Measurements from ENCODE around the gene GABRA1.

GABRA1 gene

DNA sequence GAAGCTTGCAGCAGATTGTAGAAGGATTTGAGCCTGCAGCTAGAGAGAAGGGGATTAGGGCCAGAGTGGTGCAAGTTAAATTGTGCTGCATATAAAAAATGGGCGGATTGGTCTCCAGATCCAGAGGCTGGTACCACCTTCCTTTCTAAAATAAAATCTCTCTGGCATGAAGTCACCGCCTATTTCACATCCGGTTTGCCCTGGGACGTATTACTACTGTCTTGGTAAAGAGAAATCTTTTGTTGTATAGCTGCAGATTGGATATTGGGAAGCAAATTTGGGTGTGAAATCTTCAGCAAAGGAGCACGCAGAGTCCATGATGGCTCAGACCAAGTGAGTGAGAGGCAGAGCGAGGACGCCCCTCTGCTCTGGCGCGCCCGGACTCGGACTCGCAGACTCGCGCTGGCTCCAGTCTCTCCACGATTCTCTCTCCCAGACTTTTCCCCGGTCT, at the start of gene GABRA1:
GABRA1 (plus strand) TSS at position 180 of the 451 bp plus-strand sequence. CDS start 2,691 bp downstream, outside the sequence.
- in situ Hi-C loops (cut with MboI; ENCODE audit: low sequenced_read_pairs) = no loop called here

DNA sequence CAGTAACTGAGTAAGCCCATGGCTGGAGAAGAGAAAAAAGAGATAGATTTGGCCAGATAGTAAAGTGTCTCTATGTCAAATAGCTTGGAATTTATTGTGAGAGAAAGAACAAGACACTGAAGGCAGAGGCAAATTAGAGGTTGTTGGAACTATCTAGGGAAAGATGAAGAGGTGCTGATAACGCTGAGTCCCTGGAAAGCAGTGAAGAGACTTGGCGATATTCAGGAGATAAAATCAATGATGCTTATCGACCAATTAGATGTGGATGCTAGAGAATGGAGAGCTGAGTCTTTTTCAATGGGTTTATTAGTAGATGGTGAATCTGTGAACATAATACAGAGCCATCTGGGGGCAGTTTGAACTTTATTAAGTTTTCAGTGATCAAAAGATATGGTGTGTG, 48.6 kb upstream of the GABRA1 start:
- in situ Hi-C loops (cut with MboI; ENCODE audit: low sequenced_read_pairs) = no loop called here

- in situ Hi-C loops (cut with MboI; ENCODE audit: low sequenced_read_pairs) = no loop called here
Measured at GRCh38 chr5:161804263-161804662, 43.7 kb upstream of the GABRA1 start.

- in situ Hi-C loops (cut with MboI; ENCODE audit: low sequenced_read_pairs) = no loop called here
Measured at GRCh38 chr5:161846746-161847145, 1.2 kb upstream of the GABRA1 start.

DNA sequence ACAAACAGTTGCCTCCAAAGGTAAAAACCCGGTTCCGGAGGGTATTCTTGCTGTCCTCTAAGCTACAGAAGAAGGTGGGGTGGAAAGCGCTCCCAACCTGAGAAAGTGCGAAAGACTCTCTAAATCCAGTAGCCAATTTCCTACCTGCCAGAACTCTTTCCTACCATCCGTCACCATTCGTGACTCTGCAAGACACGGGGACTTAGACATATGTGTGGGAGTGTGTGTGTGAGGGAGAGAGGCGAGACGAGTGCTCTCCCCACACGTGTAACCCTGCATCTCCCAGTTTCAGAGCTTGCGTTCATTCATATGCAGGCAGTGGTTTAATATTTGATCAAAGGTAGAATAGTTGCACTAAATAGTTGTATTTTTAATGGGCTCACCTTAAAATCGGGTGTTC, 473 bp upstream of the GABRA1 start:
- in situ Hi-C loops (cut with MboI; ENCODE audit: low sequenced_read_pairs) = no loop called here

DNA sequence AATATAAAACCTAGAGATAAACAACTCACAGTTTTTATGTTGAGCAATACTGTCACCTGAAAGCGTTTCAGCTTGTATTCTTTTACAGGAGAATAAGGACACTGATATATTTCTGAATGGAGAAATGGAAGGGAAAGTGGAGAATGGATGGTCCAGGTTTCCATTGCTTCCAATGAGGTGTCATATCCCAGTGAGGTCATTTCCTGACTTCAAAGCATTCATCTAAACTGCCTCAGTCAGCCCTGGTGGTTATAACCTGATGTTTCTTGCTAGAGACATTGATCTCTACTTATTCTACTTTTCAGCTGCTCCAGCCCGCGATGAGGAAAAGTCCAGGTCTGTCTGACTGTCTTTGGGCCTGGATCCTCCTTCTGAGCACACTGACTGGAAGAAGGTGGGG, 2.6 kb downstream of the GABRA1 start:
- in situ Hi-C loops (cut with MboI; ENCODE audit: low sequenced_read_pairs) = no loop called here

- in situ Hi-C loops (cut with MboI; ENCODE audit: low sequenced_read_pairs) = no loop called here
Measured at GRCh38 chr5:161851691-161852299, 3.9 kb downstream of the GABRA1 start.

- in situ Hi-C loops (cut with MboI; ENCODE audit: low sequenced_read_pairs) = no loop called here
Measured at GRCh38 chr5:161857358-161857757, 9.4 kb downstream of the GABRA1 start.

DNA sequence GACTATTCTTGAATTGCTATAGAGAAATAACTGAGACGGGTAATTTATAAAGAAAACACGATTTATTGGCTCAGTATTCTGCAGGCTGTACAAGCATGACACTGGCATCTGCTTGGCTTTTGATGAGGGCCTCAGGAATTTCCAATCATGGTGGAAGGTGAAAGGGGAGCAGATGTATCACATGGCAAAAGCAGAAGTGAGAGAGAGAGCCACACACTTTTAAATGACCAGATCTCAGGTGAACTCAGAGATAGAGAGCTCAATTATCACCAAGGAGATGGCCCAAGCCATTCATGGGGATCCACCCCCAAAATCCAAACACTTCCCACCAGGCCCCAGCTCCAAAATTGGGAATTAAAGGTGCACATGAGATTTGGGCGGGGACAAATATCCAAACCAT, 15.3 kb downstream of the GABRA1 start:
- in situ Hi-C loops (cut with MboI; ENCODE audit: low sequenced_read_pairs) = no loop called here

GRCh38 chr5:161863811-161864210, 15.9 kb downstream of the GABRA1 start:
- in situ Hi-C loops (cut with MboI; ENCODE audit: low sequenced_read_pairs) = no loop called here

GRCh38 chr5:161865510-161865909, 17.6 kb downstream of the GABRA1 start:
- in situ Hi-C loops (cut with MboI; ENCODE audit: low sequenced_read_pairs) = no loop called here

GRCh38 chr5:161889971-161890370, 42.1 kb downstream of the GABRA1 start:
- in situ Hi-C loops (cut with MboI; ENCODE audit: low sequenced_read_pairs) = no loop called here

- in situ Hi-C loops (cut with MboI; ENCODE audit: low sequenced_read_pairs) = no loop called here
Measured at GRCh38 chr5:161895514-161895913, 47.6 kb downstream of the GABRA1 start.

GRCh38 chr5:161897033-161897432, 49.1 kb downstream of the GABRA1 start:
- in situ Hi-C loops (cut with MboI; ENCODE audit: low sequenced_read_pairs) = no loop called here

DNA sequence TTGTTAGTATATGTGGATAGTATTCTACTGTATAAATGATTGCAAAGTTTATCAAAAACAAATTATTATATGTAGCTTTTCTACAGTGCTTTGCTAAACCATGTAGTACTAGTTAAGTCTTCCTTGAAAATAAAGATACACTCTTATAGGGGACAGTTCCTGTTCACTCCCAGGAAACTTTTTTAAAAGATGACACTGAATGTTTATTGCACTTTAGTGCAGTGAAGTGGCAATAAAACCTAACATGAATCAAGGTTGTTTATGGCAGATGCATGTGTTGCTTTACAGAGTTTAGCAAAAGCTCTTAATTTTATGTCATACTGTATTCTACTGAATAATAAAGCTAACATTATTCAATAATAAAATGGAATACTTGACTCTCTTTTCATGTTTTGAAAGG, 51.7 kb downstream of the GABRA1 start:
- in situ Hi-C loops (cut with MboI; ENCODE audit: low sequenced_read_pairs) = no loop called here

DNA sequence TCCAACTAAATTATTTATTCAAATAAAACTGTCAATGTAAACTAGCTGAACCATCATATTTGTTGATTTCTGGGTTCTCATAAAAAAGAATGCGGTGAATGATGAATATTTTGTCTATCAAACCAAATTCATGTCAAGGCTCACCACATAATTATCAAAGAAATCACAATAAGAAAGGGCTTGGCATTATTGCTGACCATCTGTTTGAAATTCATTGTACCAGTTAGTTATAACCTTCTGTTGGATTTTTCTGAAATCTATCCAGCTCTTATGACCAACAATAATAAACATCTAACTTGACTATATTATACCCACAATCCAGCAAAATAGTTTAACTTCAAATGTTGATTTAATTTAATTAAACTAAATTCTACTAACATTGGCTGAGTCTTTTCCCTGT, 53.1 kb downstream of the GABRA1 start:
- in situ Hi-C loops (cut with MboI; ENCODE audit: low sequenced_read_pairs) = no loop called here

- in situ Hi-C loops (cut with MboI; ENCODE audit: low sequenced_read_pairs) = no loop called here
Measured at GRCh38 chr5:161921781-161922180, 73.9 kb downstream of the GABRA1 start.

DNA sequence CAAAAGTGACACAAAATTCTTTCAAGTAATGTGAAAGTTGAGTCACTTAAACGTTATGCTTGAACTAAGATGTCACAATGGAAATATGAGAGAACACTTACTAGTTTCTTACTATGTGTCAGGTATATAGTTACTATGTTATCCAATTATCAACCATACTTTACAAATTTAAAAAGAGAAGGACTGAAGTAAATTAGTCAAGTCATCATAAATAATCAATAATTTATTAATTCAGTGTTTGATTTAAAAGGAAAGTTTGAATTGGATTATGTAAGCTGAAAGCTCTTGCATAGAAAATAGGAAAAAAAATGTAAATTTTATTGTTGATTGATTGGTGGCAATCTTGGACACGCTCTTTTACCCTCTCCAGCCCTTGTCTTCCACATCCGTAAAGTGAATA, 76.3 kb downstream of the GABRA1 start:
- in situ Hi-C loops (cut with MboI; ENCODE audit: low sequenced_read_pairs) = no loop called here

DNA sequence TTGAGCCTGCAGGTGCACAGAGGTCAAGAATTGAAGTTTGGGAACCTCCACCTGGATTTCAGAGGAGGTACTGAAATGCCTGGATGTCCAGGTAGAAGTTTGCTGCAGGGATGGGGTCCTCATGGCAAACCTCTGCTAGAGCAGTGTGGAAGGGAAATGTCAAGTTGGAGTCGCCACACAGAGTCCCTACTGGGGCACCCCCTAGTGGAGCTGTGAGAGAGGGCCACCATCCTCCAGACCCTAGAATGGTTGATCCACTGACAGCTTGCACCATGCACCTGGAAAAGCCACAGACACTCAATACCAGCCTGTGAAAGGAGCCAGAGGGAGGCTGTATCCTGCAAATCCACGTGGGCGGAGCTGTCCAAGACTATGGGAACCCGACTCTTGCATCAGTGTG, 78.0 kb downstream of the GABRA1 start:
- in situ Hi-C loops (cut with MboI; ENCODE audit: low sequenced_read_pairs) = no loop called here

DNA sequence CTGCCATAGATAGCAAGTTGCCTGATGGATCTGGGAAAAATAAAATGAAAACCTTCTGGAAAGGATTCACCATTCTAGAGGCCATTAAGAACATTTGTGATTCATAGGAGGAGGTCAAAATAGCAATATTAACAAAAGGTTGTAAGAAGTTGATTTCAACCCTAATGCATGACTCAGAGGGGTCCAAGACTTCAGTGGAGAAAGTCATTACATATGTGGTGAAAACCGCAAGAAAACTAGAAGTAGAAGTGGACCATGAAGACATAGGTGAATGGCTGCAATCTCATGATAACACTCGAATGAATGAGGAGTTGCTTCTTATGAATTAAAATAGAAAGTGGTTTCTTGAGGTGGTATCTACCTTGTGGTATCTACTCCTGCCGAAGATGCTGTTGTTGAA, 86.6 kb downstream of the GABRA1 start:
- in situ Hi-C loops (cut with MboI; ENCODE audit: low sequenced_read_pairs) = no loop called here

DNA sequence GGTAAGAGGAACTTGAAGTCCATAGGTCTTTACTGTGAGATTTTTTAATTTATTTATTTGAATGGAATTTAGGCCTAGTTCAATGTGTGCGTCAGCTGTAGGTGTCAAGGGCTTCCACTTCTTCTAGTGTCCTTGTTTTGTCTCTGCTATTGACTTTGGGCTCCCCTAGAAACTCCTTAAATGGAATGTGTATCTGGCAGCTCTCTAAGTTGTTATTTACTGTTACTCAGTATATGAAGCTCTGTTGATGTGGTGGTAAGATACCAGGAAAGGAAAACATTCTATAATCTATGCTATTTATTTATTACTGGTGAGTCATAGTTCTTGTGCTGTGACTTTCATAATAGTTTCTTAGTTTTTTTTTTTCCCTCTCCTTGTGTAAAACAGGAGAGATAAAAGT, 97.1 kb downstream of the GABRA1 start:
- in situ Hi-C loops (cut with MboI; ENCODE audit: low sequenced_read_pairs) = no loop called here

GRCh38 chr5:161946911-161947310, 99.0 kb downstream of the GABRA1 start:
- in situ Hi-C loops (cut with MboI; ENCODE audit: low sequenced_read_pairs) = no loop called here

All from HL-60/S4 treated with phorbol 12-myristate 13-acetate at 8.2 ng/mL for 4 days and 3 days (cell line).